Activated T-cell treated with anti-CD3 and anti-CD28 coated beads, Interleukin-2, amount 50 U/mL, for 4 hours (primary cell): Measurements from ENCODE around the gene DNAH14. TPM values are rescaled to one million over a fixed set of nuclear protein-coding genes. Genes with fewer than 3 reads are reported as not detected.
A peak's percentile ranks its signal among the peaks of the same experiment; 100 is the strongest.
"Not testable (repeated sequence)": the region's sequence is repeated elsewhere in the genome, so short reads cannot be mapped to it uniquely, and the experiment has no call there.

Experiments
- ATAC-seq, 2 donors: fragments of 200-7000 bp; cut with Tn5 transposase; one replicate each; pipeline ENCODE4 v1.10.0; 2021
- DNase-seq: peaks from one replicate; pipeline ENCODE4 v3.0.0-alpha.2; 2020
- H3K27me3 Mint-ChIP-seq: one replicate; pipeline ENCODE4 v1.8.0; 2021; ENCODE audit warnings: low read depth, mixed read lengths
- H3K36me3 Mint-ChIP-seq: one replicate; pipeline ENCODE4 v1.8.0; 2022; ENCODE audit warnings: mixed read lengths; ENCODE audit not compliant: insufficient read depth
- H3K4me1 Mint-ChIP-seq: one replicate; pipeline ENCODE4 v1.8.0; 2021; ENCODE audit warnings: low read depth, mixed read lengths
- H3K4me3 Mint-ChIP-seq: one replicate; pipeline ENCODE4 v1.8.0; 2021; ENCODE audit warnings: mild to moderate bottlenecking, moderate library complexity, mixed read lengths
- H3K9me3 Mint-ChIP-seq: one replicate; pipeline ENCODE4 v1.8.0; 2021; ENCODE audit warnings: mixed read lengths
- total RNA-seq, 3 donors: library from RNA; stranded (reverse); gene quantifications; one replicate each; pipeline ENCODE4 v1.2.1, GENCODE V29; 2021

DNAH14 gene
- under 1 TPM; 0.29 to 0.83 (median 0.41) TPM for total RNA-seq

GRCh38 chr1:224929335-224930237 lies at the start of gene DNAH14:
DNAH14 (plus strand) TSS chr1:224929675; CDS start chr1:224952703, 23,028 bp downstream.
- Mint-ChIP-seq H3K36me3 (peaks cover under 1% of the 10 kb centered on the region), H3K9me3 (peaks cover 25% of the 10 kb centered on the region), H3K4me3 (peak within 1 kb of the TSS; percentile 54), H3K27me3 (peaks cover 52% of the 10 kb centered on the region), H3K4me1 (peaks cover 4% of the 10 kb centered on the region)
- DNase-seq = no peak
- ATAC-seq = peak; percentile 46 to 60

GRCh38 chr1:224880593-224881307 lies 48.7 kb upstream of the DNAH14 start:
- ATAC-seq = no peak
- peaks cover 11% of the 10 kb centered on the region for H3K9me3 Mint-ChIP-seq
- no peak overlapping the region for H3K4me3 Mint-ChIP-seq
- no peaks in the 10 kb centered on the region for H3K4me1 Mint-ChIP-seq
- peaks cover 20% of the 10 kb centered on the region for H3K27me3 Mint-ChIP-seq
- no peaks in the 10 kb centered on the region for H3K36me3 Mint-ChIP-seq
- DNase-seq = no peak

- Mint-ChIP-seq H3K9me3 (peaks cover 11% of the 10 kb centered on the region), H3K27me3 (peaks cover 20% of the 10 kb centered on the region)
- H3K36me3 Mint-ChIP-seq, DNase-seq, ATAC-seq, H3K4me3 Mint-ChIP-seq, H3K4me1 Mint-ChIP-seq: not testable (repeated sequence)
These were observed 48.2 kb upstream of the DNAH14 start for GRCh38 chr1:224881308-224881692.

GRCh38 chr1:224881762-224882211 lies 47.7 kb upstream of the DNAH14 start:
- Mint-ChIP-seq H3K9me3 (peaks cover 11% of the 10 kb centered on the region), H3K4me1 (no peaks in the 10 kb centered on the region), H3K36me3 (no peaks in the 10 kb centered on the region), H3K27me3 (peaks cover 17% of the 10 kb centered on the region), H3K4me3 (no peak overlapping the region)
- ATAC-seq (no peak), DNase-seq (no peak)

- DNase-seq (no peak), ATAC-seq (no peak)
- Mint-ChIP-seq H3K36me3 (no peaks in the 10 kb centered on the region), H3K4me1 (no peaks in the 10 kb centered on the region), H3K27me3 (peaks cover 17% of the 10 kb centered on the region), H3K9me3 (peaks cover 11% of the 10 kb centered on the region), H3K4me3 (no peak overlapping the region)
These were observed 47.2 kb upstream of the DNAH14 start for GRCh38 chr1:224882264-224882663.

- Mint-ChIP-seq H3K36me3 (no peaks in the 10 kb centered on the region), H3K27me3 (peaks cover 17% of the 10 kb centered on the region), H3K9me3 (peaks cover 11% of the 10 kb centered on the region), H3K4me3 (no peak overlapping the region), H3K4me1 (no peaks in the 10 kb centered on the region)
- DNase-seq (no peak), ATAC-seq (no peak)
These were observed 46.4 kb upstream of the DNAH14 start for GRCh38 chr1:224883091-224883490.

GRCh38 chr1:224884361-224884801 lies 45.1 kb upstream of the DNAH14 start:
- no peak for DNase-seq
- Mint-ChIP-seq H3K4me1 (no peaks in the 10 kb centered on the region), H3K27me3 (peaks cover 15% of the 10 kb centered on the region), H3K4me3 (no peak overlapping the region), H3K9me3 (peaks cover 11% of the 10 kb centered on the region), H3K36me3 (no peaks in the 10 kb centered on the region)
- ATAC-seq = no peak

- ATAC-seq, H3K4me1 Mint-ChIP-seq, H3K4me3 Mint-ChIP-seq, H3K36me3 Mint-ChIP-seq, DNase-seq: not testable (repeated sequence)
- peaks cover 12% of the 10 kb centered on the region for H3K27me3 Mint-ChIP-seq
- peaks cover 11% of the 10 kb centered on the region for H3K9me3 Mint-ChIP-seq
These were observed 44.1 kb upstream of the DNAH14 start for GRCh38 chr1:224885376-224885775.

- peaks cover 13% of the 10 kb centered on the region for H3K27me3 Mint-ChIP-seq
- no peaks in the 10 kb centered on the region for H3K36me3 Mint-ChIP-seq
- ATAC-seq (no peak), DNase-seq (no peak)
- peaks cover 17% of the 10 kb centered on the region for H3K9me3 Mint-ChIP-seq
- no peak overlapping the region for H3K4me3 Mint-ChIP-seq
- H3K4me1 Mint-ChIP-seq = no peaks in the 10 kb centered on the region
These were observed 34.6 kb upstream of the DNAH14 start for GRCh38 chr1:224894915-224895314.

- DNase-seq (no peak), ATAC-seq (no peak)
- no peaks in the 10 kb centered on the region for H3K4me1 Mint-ChIP-seq
- H3K27me3 Mint-ChIP-seq = peaks cover 13% of the 10 kb centered on the region
- H3K9me3 Mint-ChIP-seq = peaks cover 17% of the 10 kb centered on the region
- H3K4me3 Mint-ChIP-seq = no peak overlapping the region
- no peaks in the 10 kb centered on the region for H3K36me3 Mint-ChIP-seq
These were observed 33.2 kb upstream of the DNAH14 start for GRCh38 chr1:224896130-224896781.

- H3K36me3 Mint-ChIP-seq = no peaks in the 10 kb centered on the region
- peaks cover 17% of the 10 kb centered on the region for H3K9me3 Mint-ChIP-seq
- H3K27me3 Mint-ChIP-seq = peaks cover 13% of the 10 kb centered on the region
- no peak for ATAC-seq
- no peak overlapping the region for H3K4me3 Mint-ChIP-seq
- no peaks in the 10 kb centered on the region for H3K4me1 Mint-ChIP-seq
- DNase-seq = no peak
These were observed 31.7 kb upstream of the DNAH14 start for GRCh38 chr1:224897529-224898327.

GRCh38 chr1:224898937-224899336 lies 30.5 kb upstream of the DNAH14 start:
- H3K36me3 Mint-ChIP-seq = no peaks in the 10 kb centered on the region
- no peak for ATAC-seq
- peaks cover 16% of the 10 kb centered on the region for H3K27me3 Mint-ChIP-seq
- peaks cover 17% of the 10 kb centered on the region for H3K9me3 Mint-ChIP-seq
- H3K4me1 Mint-ChIP-seq = no peaks in the 10 kb centered on the region
- DNase-seq = no peak
- no peak overlapping the region for H3K4me3 Mint-ChIP-seq

GRCh38 chr1:224900062-224900630 lies 29.3 kb upstream of the DNAH14 start:
- Mint-ChIP-seq H3K9me3 (peaks cover 17% of the 10 kb centered on the region), H3K27me3 (peaks cover 17% of the 10 kb centered on the region), H3K4me3 (no peak overlapping the region), H3K36me3 (no peaks in the 10 kb centered on the region), H3K4me1 (no peaks in the 10 kb centered on the region)
- ATAC-seq (no peak), DNase-seq (no peak)
